ENCODE results near the gene SOCS7. TPM values are rescaled to one million over a fixed set of nuclear protein-coding genes. Genes with fewer than 3 reads are reported as not detected.

The SOCS7 gene
- total and polyA plus RNA-seq, 2 donors (not counting 1 experiment from before 2014, with no cell fraction given) = 4.8 to 9.4 TPM

DNA sequence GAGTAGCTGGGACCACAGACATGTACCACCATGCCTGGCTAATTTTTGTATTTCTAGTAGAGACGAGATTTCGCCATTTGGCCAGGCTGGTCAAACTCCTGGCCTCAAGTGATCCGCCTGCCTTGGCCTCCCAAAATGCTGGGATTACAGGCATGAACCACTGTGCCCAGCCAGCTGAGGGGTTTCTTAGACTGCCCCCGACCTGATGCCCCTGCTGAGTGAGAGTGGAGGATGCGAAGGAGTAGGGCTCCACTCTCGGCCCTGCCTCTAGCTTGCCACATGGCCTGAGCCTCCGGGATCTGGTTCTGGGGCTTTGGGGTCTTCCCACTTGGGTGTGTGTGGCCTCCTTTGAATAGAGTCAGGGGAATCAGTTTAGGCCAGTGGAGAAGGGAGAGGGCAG, 18.9 kb upstream of the SOCS7 start:
- no peak overlapping the region for H3K27ac ChIP-seq (ENCODE audit: insufficient read depth, low read length)
- no peaks in the 10 kb centered on the region for H3K36me3 ChIP-seq (ENCODE audit: control insufficient read depth, insufficient read depth, low read length)
- no peak overlapping the region for H2AFZ ChIP-seq (ENCODE audit: low read length)
- H3K27me3 ChIP-seq (ENCODE audit: control insufficient read depth, insufficient read depth, low read length) = peaks cover 35% of the 10 kb centered on the region
- no peak overlapping the region for H3K4me2 ChIP-seq (ENCODE audit: extremely low read depth, insufficient read depth, low read length)
- DNase-seq (ENCODE audit: low read depth in 2 of 2) = no peak
- H3K4me3 ChIP-seq (replicated peaks in 1 of 4; ENCODE audit: control extremely low read depth in 1 of 4, insufficient read depth in 1 of 4, low read depth in 3 of 4, low read length in 4 of 4) = no peak overlapping the region
- no peaks in the 10 kb centered on the region for H4K20me1 ChIP-seq (ENCODE audit: control insufficient read depth, extremely low read depth, insufficient read depth, low read length)
- no peaks in the 10 kb centered on the region for H3K9me3 ChIP-seq (ENCODE audit: control insufficient read depth, insufficient read depth, low read depth, low read length)
- TF ChIP-seq EZH2 (IDR thresholded peaks at IDR 0.05; ENCODE audit: low read length, missing control alignments) = no peak
- TF ChIP-seq, protein P1, sequence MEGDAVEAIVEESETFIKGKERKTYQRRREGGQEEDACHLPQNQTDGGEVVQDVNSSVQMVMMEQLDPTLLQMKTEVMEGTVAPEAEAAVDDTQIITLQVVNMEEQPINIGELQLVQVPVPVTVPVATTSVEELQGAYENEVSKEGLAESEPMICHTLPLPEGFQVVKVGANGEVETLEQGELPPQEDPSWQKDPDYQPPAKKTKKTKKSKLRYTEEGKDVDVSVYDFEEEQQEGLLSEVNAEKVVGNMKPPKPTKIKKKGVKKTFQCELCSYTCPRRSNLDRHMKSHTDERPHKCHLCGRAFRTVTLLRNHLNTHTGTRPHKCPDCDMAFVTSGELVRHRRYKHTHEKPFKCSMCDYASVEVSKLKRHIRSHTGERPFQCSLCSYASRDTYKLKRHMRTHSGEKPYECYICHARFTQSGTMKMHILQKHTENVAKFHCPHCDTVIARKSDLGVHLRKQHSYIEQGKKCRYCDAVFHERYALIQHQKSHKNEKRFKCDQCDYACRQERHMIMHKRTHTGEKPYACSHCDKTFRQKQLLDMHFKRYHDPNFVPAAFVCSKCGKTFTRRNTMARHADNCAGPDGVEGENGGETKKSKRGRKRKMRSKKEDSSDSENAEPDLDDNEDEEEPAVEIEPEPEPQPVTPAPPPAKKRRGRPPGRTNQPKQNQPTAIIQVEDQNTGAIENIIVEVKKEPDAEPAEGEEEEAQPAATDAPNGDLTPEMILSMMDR (conservative IDR thresholded peaks at IDR 0.05 in 1 of 2, IDR thresholded peaks at IDR 0.05 in 1 of 2; ENCODE audit: low read depth in 1 of 2, low read length in 2 of 2) = no peak
- H3K9ac ChIP-seq (ENCODE audit: insufficient read depth, low read length) = no peak overlapping the region
- H3K4me1 ChIP-seq (ENCODE audit: control insufficient read depth, extremely low read depth, insufficient read depth, low read length) = no peaks in the 10 kb centered on the region
- no peaks in the 10 kb centered on the region for H3K79me2 ChIP-seq (ENCODE audit: control insufficient read depth, insufficient read depth, low read length)

GRCh38 chr17:38333635-38334295, 17.9 kb upstream of the SOCS7 start:
- Histone ChIP-seq H3K36me3 (ENCODE audit: control insufficient read depth, insufficient read depth, low read length) (no peaks in the 10 kb centered on the region), H3K9me3 (ENCODE audit: control insufficient read depth, insufficient read depth, low read depth, low read length) (no peaks in the 10 kb centered on the region), H3K4me3 (replicated peaks in 1 of 4; ENCODE audit: control extremely low read depth in 1 of 4, insufficient read depth in 1 of 4, low read depth in 3 of 4, low read length in 4 of 4) (no peak overlapping the region), H4K20me1 (ENCODE audit: control insufficient read depth, extremely low read depth, insufficient read depth, low read length) (no peaks in the 10 kb centered on the region), H3K4me1 (ENCODE audit: control insufficient read depth, extremely low read depth, insufficient read depth, low read length) (no peaks in the 10 kb centered on the region), H3K27ac (ENCODE audit: insufficient read depth, low read length) (no peak overlapping the region), H3K79me2 (ENCODE audit: control insufficient read depth, insufficient read depth, low read length) (no peaks in the 10 kb centered on the region), H3K27me3 (ENCODE audit: control insufficient read depth, insufficient read depth, low read length) (peaks cover 37% of the 10 kb centered on the region), H3K9ac (ENCODE audit: insufficient read depth, low read length) (no peak overlapping the region), H3K4me2 (ENCODE audit: extremely low read depth, insufficient read depth, low read length) (no peak overlapping the region), H2AFZ (ENCODE audit: low read length) (no peak overlapping the region)
- no peak for DNase-seq (ENCODE audit: low read depth in 2 of 2)
- TF ChIP-seq, protein P1 (conservative IDR thresholded peaks at IDR 0.05 in 1 of 2, IDR thresholded peaks at IDR 0.05 in 1 of 2; ENCODE audit: low read depth in 1 of 2, low read length in 2 of 2) = peak; percentile 35 to 63
- no peak for TF ChIP-seq EZH2 (IDR thresholded peaks at IDR 0.05; ENCODE audit: low read length, missing control alignments)

- Histone ChIP-seq H3K27me3 (ENCODE audit: control insufficient read depth, insufficient read depth, low read length) (peaks cover 39% of the 10 kb centered on the region), H3K9ac (ENCODE audit: insufficient read depth, low read length) (no peak overlapping the region)
- no peak for DNase-seq (ENCODE audit: low read depth in 2 of 2)
These were observed 16.9 kb upstream of the SOCS7 start for GRCh38 chr17:38334480-38335364.

More at GRCh38 chr17:38334480-38335364, 16.9 kb upstream of the SOCS7 start:
- Histone ChIP-seq H4K20me1 (ENCODE audit: control insufficient read depth, extremely low read depth, insufficient read depth, low read length) (no peaks in the 10 kb centered on the region), H3K4me3 (replicated peaks in 1 of 4; ENCODE audit: control extremely low read depth in 1 of 4, insufficient read depth in 1 of 4, low read depth in 3 of 4, low read length in 4 of 4) (no peak overlapping the region), H2AFZ (ENCODE audit: low read length) (no peak overlapping the region), H3K4me2 (ENCODE audit: extremely low read depth, insufficient read depth, low read length) (no peak overlapping the region), H3K4me1 (ENCODE audit: control insufficient read depth, extremely low read depth, insufficient read depth, low read length) (no peaks in the 10 kb centered on the region), H3K79me2 (ENCODE audit: control insufficient read depth, insufficient read depth, low read length) (no peaks in the 10 kb centered on the region), H3K36me3 (ENCODE audit: control insufficient read depth, insufficient read depth, low read length) (no peaks in the 10 kb centered on the region), H3K9me3 (ENCODE audit: control insufficient read depth, insufficient read depth, low read depth, low read length) (no peaks in the 10 kb centered on the region), H3K27ac (ENCODE audit: insufficient read depth, low read length) (no peak overlapping the region)
- TF ChIP-seq, protein P1 (conservative IDR thresholded peaks at IDR 0.05 in 1 of 2, IDR thresholded peaks at IDR 0.05 in 1 of 2; ENCODE audit: low read depth in 1 of 2, low read length in 2 of 2) = no peak
- TF ChIP-seq EZH2 (IDR thresholded peaks at IDR 0.05; ENCODE audit: low read length, missing control alignments) = no peak
